GM18870 (cell line): Measurements from ENCODE around the gene SNAP25.

Experiments
- ATAC-seq: cut with Tn5 transposase; IDR thresholded peaks from one replicate; pipeline ENCODE4 v1.9.1; 2021; ENCODE audit warnings: moderate library complexity; ENCODE audit not compliant: unreplicated experiment

The SNAP25 gene

DNA sequence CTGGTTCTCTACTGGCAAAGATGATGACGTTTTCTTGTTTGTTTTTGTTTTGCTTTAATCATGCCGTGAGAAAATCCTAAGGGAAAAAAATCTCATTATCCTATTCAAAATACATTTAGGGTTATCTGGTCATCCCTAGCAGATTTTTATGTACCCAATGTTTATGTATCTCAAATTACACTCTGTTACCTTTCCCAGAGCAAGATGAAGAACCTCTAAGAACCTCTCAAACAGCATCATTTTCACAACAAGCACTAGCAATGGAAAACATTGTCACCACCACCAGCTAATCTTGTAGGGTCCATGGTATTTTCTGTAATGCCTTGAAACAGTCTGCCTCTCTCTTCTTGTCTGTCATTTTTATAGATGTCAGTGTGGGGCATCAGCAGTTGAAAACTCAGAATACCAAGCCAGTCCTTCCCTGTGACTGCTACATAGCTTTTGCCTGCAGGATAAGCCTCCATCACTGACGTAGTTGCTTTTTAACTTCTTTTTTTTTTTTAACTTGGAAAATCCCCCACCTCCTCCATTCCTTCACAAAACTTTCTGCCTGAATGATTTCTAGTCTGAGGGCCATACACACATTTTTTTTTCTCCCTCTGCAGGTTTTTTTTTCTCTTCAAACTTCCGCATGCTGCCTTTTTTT, 2.4 kb upstream of the SNAP25 start:
- no peak for ATAC-seq

DNA sequence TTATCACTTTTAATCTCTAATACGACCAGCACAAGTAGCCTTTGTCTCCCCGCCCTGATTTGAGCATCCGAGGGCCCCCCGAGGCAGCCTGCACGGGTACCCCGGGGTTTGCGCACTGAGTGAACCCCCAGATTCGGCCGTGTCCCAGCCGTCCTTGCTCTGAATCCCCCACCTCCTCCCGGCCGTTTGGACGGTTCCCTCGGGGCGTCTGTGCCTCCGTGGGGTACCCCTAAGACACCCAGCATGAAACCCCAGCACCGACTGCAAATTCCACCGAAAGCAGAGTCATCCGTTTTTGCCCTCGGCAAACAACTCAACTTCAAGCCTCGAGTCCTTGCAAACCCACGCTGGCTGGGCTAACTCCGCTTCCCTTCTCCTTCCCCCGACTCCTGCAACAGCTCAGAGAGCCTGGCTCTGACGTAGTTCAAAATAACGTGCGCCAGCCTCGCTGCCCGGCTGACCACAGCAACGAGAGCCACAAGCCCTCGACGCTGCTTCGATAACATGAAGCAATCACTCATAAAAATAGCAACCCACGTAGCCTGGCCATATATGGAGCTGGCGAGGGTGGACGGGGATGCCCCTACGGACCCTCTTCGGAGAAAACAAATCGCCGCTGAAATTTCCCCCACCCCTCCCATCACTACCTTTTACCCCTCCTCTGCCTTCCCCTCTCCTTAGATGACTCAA, 764 bp upstream of the SNAP25 start:
- ATAC-seq = no peak

DNA sequence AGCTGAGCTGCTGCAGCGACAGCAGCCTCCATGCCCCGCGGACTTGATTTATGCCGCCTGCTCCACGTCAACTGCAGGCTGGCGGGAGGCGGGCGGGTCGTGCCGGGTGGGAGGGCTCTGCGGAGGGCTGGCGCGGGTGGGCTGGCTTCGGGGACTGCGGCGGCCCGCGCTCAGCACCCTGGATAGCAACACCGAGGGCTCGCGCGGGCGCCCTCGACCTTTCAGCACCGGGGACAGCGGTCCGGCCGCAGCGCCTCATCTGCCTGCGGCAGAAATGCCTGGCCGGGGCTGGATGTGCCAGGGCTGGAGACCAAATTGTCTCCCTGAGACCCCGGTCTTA, 792 bp downstream of the SNAP25 start:
- no peak for ATAC-seq

GRCh38 chr20:10219993-10220750, 1.5 kb downstream of the SNAP25 start:
- ATAC-seq = no peak

GRCh38 chr20:10221021-10221420, 2.4 kb downstream of the SNAP25 start:
- no peak for ATAC-seq

DNA sequence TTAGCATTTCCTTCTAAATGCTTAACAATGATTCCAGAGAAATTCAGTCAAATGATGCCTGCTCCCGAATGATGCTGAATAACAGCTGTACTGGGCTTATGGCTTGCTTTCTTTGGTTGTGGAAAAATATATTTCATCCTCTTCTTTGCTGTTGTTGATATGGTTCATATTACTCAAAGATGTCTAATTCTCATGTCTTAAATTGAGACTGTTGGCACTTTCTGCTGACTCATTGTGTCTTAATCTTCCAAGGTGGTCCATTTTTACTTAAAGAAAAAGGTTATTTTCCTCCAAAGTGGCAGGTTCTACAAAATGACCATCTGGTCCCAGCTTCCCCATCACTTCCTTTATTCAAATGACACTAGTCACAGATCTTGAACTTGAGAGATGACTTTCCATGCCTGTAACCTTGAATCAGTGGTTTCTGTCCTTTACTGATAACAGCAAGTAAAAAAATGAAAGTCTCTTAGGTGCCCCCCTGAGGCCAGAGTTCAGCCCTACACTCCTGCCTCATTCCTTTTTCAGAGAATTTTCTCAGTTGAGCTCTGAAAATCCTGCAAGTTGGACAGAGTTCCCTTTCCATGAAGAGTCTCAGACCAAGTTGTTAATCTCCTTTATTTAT, 6.9 kb downstream of the SNAP25 start:
- no peak for ATAC-seq

GRCh38 chr20:10228330-10228729, 9.7 kb downstream of the SNAP25 start:
- no peak for ATAC-seq

GRCh38 chr20:10231290-10231689, 12.7 kb downstream of the SNAP25 start:
- ATAC-seq = no peak

- ATAC-seq = no peak
Measured at GRCh38 chr20:10236540-10237533, 18.2 kb downstream of the SNAP25 start.

GRCh38 chr20:10239954-10240353, 21.3 kb downstream of the SNAP25 start:
- no peak for ATAC-seq

- ATAC-seq = no peak
Measured at GRCh38 chr20:10240655-10241054, 22.0 kb downstream of the SNAP25 start.

GRCh38 chr20:10242166-10242565, 23.5 kb downstream of the SNAP25 start:
- no peak for ATAC-seq

DNA sequence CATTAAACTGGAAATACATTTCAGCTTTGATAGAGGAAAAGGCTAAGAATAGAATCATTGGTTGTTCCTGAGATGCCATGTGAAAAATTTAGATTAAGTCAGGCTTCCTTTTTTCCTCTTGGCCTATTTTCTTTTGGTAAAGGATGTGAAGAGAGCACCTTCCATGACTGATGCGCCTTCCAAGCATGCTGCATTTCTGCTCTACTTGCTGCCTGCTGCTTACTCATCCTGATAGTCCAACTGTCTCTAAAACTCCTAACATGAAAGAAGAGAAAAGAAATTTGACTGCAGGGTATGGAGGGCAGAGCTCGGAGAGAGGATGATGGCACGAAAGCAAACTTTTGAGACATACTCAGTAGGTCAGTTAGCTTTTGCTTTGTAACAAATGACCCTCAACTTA, 28.8 kb downstream of the SNAP25 start:
- ATAC-seq = no peak

DNA sequence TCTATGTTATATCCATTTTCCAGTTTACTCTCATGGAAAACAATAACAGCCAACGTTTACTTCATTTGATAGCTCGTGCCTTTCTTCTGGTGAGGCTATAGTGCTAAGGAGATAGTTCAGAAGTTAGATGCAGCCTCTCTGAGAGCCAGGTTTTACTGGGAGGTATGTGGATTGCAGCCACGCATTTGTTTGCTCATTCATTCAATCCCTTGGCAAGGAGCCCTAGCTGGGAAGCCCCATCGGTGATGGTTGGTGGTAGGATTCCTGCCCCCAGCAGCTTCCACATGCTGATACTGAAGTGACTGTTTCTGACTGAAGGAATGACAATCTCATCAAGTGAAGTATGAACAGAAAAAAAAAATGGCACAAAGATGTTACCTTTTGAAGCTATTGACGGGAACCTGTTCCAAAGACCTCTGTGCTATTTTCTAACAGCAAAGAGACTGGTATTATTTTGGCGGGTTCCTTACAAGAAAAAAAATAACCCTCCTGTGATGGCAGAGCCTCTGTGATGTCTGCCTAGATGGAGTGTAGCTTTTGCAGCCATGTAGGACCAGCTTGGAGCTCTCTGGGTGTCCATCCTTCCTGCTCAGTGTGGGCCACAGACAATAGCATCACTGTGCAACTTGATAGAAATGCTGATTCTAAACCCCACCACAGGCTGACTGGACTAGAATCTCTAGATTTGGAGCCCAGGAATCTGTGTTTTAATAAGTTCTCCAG, 30.6 kb downstream of the SNAP25 start:
- ATAC-seq = no peak

DNA sequence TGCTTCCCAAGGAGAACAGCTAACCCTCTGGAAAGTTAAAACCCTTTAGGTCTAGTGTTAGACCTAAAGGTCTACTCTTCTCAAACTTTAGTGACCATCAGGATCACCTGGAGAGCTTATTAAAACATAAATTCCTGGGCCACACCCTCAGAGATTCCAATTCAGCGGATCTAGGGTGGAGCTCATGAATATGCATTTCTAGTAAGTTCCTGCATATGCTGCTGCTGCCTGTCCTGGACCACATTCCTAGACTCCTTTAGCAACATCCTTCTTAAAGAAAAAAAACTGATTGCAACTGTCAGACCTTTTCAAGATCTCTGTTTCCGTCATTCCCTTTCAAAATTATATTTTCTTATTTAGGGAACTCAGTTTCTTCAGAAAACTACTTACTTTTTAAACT, 31.2 kb downstream of the SNAP25 start:
- no peak for ATAC-seq

DNA sequence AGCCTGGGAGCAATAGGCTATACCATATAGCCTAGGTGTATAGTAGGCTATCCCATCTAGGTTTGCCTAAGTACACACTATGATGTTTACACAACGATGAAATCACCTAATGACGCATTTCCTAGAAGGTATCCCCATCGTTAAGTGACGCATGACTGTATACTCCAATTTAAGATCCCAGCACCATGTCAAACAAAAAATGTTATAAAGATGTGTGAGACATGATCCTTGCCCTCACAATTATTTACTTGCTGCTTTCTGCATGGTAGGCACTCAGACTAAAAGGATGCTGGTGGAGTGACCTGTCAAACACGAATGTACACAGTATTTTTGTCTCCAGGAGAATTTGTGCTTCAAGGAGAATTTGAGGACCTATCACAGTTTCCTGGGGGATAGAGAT, 32.3 kb downstream of the SNAP25 start:
- ATAC-seq = no peak

DNA sequence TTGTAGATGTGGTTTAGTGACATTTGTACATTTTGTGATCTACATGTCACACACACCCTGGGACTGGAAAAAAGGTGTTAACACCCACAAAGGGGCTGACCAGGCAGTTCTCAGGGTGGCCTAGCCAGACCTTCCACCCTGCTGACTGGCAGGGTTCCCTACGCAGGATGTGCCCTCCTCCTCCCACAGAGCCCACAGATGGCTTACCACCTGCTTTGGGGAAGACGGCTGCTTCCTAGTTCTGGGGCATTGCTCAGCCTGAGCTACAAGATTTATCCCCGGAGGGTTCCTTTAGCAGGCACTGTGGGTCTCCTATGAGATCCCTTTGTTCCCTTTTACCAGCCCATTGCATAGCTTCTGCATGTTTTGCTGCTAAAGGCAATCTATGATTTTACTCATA, 35.1 kb downstream of the SNAP25 start:
- ATAC-seq = no peak

DNA sequence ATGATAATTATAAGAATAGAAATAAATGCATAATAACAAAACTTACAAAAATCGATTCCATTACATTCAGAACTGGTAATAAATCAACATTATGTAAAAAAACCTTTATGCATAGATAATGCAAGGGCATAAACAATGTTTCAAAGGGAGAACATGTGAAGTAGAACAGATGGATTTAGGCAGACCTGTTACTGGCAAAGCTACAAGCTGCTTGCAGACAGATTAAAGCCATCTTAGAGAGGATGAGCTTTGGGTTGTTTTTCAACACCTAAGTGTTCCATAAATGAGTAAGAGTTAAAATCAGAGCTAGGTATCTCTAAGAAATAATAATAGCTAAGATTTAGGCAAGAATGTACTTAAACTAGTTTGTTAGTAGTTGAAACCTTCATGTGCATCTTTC, 37.2 kb downstream of the SNAP25 start:
- no peak for ATAC-seq

GRCh38 chr20:10259166-10259565, 40.5 kb downstream of the SNAP25 start:
- no peak for ATAC-seq

DNA sequence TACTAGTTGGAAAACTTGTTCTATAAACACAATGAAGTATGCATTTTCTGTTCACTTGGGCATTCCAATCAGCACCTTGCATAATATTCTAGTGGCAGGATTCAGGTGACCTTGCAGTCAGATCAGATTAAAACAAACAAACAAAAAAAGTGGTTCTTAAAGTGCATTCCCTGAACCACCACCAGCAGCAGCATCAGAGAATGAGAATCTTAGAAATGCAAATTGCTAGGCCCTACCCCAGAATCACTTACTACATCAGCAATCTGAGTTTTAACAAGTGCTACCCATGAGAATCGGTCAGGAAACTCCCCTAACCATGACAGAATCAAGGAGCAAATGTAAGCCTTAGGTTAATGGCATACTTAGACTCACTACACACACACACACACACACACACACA, 41.7 kb downstream of the SNAP25 start:
- no peak for ATAC-seq
